Activated CD8-positive, alpha-beta T cell treated with anti-CD3 and anti-CD28 coated beads, Interleukin-2, amount 10 ng/mL, durations not matched to agents 7 days and 5 days (primary cell): ENCODE measurements around the gene SLFN5. TPM values are rescaled to one million over a fixed set of nuclear protein-coding genes. Genes with fewer than 3 reads are reported as not detected.
"Not testable (repeated sequence)": the region's sequence is repeated elsewhere in the genome, so short reads cannot be mapped to it uniquely, and the experiment has no call there.

Experiments
- ATAC-seq: fragments of 150-1000 bp; cut with Tn5 transposase; one replicate; pipeline ENCODE4 v1.10.0; 2021; ENCODE audit warnings: moderate library complexity
- CTCF ChIA-PET: fragments of 350-600 bp; sonication (Branson Sonifier 250); formaldehyde crosslinking; loops from one replicate; lab custom pipeline; 2021; ENCODE audit warnings: antibody characterized with exemption; lab: Charles Lee
- POLR2A ChIA-PET: fragments of 350-600 bp; sonication (Branson Sonifier 250); formaldehyde crosslinking; loops from one replicate; lab custom pipeline; 2021; ENCODE audit warnings: antibody characterized with exemption; lab: Charles Lee
- DNase-seq: peaks from one replicate; pipeline ENCODE4 v3.0.0-alpha.2; 2020
- H3K27ac Mint-ChIP-seq: one replicate; pipeline ENCODE4 v1.8.0; 2021; ENCODE audit warnings: mild to moderate bottlenecking, mixed read lengths
- H3K27me3 Mint-ChIP-seq: one replicate; pipeline ENCODE4 v1.8.0; 2021; ENCODE audit warnings: low read depth, mixed read lengths
- H3K36me3 Mint-ChIP-seq: one replicate; pipeline ENCODE4 v1.8.0; 2021; ENCODE audit warnings: low read depth, mixed read lengths
- H3K4me1 Mint-ChIP-seq: one replicate; pipeline ENCODE4 v1.8.0; 2021; ENCODE audit warnings: low read depth, mixed read lengths
- H3K4me3 Mint-ChIP-seq: one replicate; pipeline ENCODE4 v1.8.0; 2021; ENCODE audit warnings: mild to moderate bottlenecking, mixed read lengths
- H3K9me3 Mint-ChIP-seq: one replicate; pipeline ENCODE4 v1.8.0; 2022; ENCODE audit warnings: mixed read lengths; ENCODE audit not compliant: insufficient read depth
- total RNA-seq, 2 experiments: library from RNA; stranded (reverse); gene quantifications; one replicate each; pipeline ENCODE4 v1.2.3, GENCODE V29; 2021

Gene SLFN5
- total RNA-seq, 2 experiments from 2014 or later, result 209 to 212 TPM

DNA sequence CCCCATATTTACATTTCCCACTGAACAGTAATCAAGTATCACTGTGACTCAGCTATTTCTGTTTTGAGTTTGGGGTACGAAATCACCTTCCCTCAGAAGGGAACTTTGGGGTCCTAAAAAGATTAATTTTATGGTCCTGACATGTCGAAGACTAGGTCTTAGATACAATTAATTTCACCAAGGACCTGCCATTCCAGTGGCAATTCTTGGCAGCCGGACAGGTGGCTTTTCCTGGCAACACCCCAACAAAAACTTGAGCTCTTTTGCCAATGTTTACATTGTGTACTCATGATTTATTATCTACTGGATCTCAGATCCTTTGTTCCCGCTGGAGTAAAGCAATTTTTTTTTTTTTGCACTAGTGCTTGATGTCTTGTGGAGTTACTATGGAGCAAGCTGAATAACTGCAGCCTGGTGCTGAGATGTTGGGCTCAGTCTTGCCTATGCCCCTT, 14.4 kb downstream of the SLFN5 start:
- no peak for ATAC-seq
- no peaks in the 10 kb centered on the region for H3K27me3 Mint-ChIP-seq

DNA sequence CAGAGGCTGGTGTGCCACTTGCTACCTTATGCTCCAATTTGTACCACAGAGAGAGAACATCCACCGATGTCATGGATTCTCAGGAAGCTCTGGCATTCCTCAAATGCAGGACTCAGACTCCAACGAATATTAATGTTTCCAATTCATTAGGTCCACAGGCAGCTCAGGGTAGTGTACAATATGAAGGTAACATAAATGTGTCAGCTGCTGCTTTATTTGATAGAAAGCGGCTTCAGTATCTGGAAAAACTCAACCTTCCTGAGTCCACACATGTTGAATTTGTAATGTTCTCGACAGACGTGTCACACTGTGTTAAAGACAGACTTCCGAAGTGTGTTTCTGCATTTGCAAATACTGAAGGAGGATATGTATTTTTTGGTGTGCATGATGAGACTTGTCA, 16.1 kb downstream of the SLFN5 start:
- Mint-ChIP-seq H3K27me3 (no peaks in the 10 kb centered on the region), H3K4me3 (no peak overlapping the region), H3K4me1 (peaks cover 47% of the 10 kb centered on the region), H3K27ac (no peak overlapping the region), H3K36me3 (peaks cover 74% of the 10 kb centered on the region), H3K9me3 (peaks cover 3% of the 10 kb centered on the region)
- ATAC-seq (no peak), DNase-seq (no peak)
- CTCF ChIA-PET, result no interaction called here
- POLR2A ChIA-PET, result interaction anchor here (3.0 kb wide), 1 partner anchor 16 kb away, joined by 10 read pairs; the partner anchor contains the start of gene SLFN5

More for the DNA sequence above, 14.4 kb downstream of the SLFN5 start:
- ChIA-PET CTCF (interaction anchor here (0.8 to 1.5 kb wide), 5 partner anchors 10 to 276 kb away, joined by 3 to 4 read pairs (median 3); no protein-coding TSS in a partner anchor), POLR2A (interaction anchor here (1.1 to 1.4 kb wide), 3 partner anchors 11 to 86 kb away, joined by 3 to 4 read pairs (median 4); partner anchors contain the start of gene SLFN5)
- Mint-ChIP-seq H3K4me1 (peaks cover 59% of the 10 kb centered on the region), H3K27ac (peak overlapping the region; percentile 67), H3K4me3 (no peak overlapping the region), H3K9me3 (peaks cover 3% of the 10 kb centered on the region), H3K36me3 (peaks cover 73% of the 10 kb centered on the region)
- DNase-seq, result no peak

DNA sequence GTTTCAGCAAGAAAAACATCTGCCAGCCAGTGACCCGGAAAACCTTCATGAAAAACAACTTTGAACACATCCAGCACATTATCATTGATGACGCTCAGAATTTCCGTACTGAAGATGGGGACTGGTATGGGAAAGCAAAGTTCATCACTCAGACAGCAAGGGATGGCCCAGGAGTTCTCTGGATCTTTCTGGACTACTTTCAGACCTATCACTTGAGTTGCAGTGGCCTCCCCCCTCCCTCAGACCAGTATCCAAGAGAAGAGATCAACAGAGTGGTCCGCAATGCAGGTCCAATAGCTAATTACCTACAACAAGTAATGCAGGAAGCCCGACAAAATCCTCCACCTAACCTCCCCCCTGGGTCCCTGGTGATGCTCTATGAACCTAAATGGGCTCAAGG, 22.2 kb downstream of the SLFN5 start:
- Mint-ChIP-seq H3K36me3 (peaks cover 75% of the 10 kb centered on the region), H3K4me1 (peaks cover 44% of the 10 kb centered on the region), H3K27me3 (no peaks in the 10 kb centered on the region), H3K27ac (peak overlapping the region; percentile 41), H3K4me3 (no peak overlapping the region), H3K9me3 (no peaks in the 10 kb centered on the region)
- CTCF ChIA-PET, result interaction anchor here (1.1 kb wide), 1 partner anchor 46 kb away, joined by 3 read pairs; no protein-coding TSS in a partner anchor
- POLR2A ChIA-PET, result no interaction called here
- ATAC-seq (no peak), DNase-seq (no peak)

DNA sequence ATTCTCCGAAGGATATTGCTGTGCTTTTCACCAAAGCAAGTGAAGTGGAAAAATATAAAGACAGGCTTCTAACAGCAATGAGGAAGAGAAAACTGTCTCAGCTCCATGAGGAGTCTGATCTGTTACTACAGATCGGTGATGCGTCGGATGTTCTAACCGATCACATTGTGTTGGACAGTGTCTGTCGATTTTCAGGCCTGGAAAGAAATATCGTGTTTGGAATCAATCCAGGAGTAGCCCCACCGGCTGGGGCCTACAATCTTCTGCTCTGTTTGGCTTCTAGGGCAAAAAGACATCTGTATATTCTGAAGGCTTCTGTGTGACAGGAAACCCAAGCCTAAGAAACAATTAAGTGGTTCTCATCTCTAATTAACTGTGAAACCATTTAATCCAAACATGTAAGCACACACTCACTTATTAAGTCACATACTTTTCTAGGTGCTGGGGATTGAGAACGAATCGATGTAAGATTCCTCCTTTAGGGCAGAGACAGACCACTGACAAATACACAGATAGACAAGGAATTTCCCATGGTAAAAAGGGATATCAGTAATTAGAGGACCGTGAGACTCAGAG, 22.8 kb downstream of the SLFN5 start:
- CTCF ChIA-PET, result interaction anchor here (1.0 kb wide), 1 partner anchor 482 kb away, joined by 3 read pairs; no protein-coding TSS in a partner anchor
- ATAC-seq, result no peak
- Mint-ChIP-seq H3K36me3 (peaks cover 76% of the 10 kb centered on the region), H3K27ac (peak overlapping the region; percentile 64), H3K4me3 (no peak overlapping the region), H3K9me3 (no peaks in the 10 kb centered on the region), H3K27me3 (no peaks in the 10 kb centered on the region), H3K4me1 (peaks cover 43% of the 10 kb centered on the region)
- no peak for DNase-seq
- POLR2A ChIA-PET, result no interaction called here

DNA sequence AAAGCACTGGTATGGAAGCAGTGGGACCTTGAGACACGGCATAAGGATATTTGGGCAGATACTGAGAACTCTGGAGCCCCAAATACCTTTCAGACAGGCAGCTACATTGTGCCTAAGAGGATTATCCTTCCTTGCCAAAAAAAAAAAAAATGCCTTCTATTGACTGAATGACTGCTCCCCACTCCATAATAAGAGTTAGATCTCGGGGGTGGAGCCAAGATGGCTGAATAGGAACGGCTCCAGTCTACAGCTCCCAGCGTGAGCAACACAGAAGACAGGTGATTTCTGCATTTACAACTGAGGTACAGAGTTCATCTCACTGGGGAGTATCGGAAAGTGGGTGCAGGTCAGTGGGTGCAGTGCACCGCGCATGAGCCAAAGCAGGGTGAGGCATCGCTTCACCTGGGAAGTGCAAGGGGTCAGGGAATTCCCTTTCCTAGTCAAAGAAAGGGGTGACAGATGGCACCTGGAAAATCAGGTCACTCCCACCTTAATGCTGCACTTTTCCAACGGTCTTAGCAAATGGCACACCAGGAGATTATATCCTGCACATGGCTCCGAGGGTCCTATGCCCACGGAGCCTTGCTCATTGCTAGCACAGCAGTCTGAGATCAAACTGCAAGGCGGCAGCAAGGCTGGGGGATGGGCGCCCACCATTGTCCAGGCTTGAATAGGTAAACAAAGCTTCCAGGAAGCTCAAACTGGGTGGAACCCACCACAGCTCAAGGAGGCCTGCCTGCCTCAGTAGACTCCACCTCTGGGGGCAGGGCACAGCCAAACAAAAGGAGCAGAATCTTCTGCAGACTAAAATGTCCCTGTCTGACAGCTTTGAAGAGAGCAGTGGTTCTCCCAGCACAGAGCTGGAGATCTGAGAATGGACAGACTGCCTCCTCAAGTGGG, 31.5 kb downstream of the SLFN5 start:
- H3K27ac Mint-ChIP-seq, result peak overlapping the region; percentile 70
- CTCF ChIA-PET, result interaction anchor here (0.6 to 1.7 kb wide), 4 partner anchors 36 to 259 kb away, joined by 3 read pairs; no protein-coding TSS in a partner anchor

DNA sequence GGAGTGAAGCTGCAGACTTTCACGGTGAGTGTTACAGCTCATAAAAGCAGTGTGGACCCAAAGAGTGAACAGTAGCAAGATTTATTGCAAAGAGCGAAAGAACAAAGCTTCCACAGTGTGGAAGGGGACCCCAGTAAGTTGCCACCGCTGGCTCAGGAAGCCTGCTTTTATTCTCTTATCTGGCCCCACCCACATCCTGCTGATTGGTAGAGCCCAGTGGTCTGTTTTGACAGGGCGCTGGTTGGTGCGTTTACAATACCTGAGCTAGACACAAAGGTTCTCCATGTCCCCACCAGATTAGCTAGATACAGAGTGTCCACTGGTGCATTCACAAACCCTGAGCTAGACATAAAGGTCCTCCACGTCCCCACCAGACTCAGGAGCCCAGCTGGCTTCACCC, 35.6 kb downstream of the SLFN5 start:
- H3K27ac Mint-ChIP-seq, H3K4me3 Mint-ChIP-seq, H3K9me3 Mint-ChIP-seq, H3K27me3 Mint-ChIP-seq, ATAC-seq, CTCF ChIA-PET, DNase-seq: not testable (repeated sequence)
- Mint-ChIP-seq H3K36me3 (peaks cover 19% of the 10 kb centered on the region), H3K4me1 (peaks cover 36% of the 10 kb centered on the region)
- POLR2A ChIA-PET, result interaction anchor here (1.1 kb wide), 1 partner anchor 9 kb away, joined by 4 read pairs; no protein-coding TSS in a partner anchor

More for the DNA sequence above, 31.5 kb downstream of the SLFN5 start:
- DNase-seq, result peak; percentile 69
- not testable (repeated sequence) for ATAC-seq, H3K27me3 Mint-ChIP-seq, H3K9me3 Mint-ChIP-seq
- Mint-ChIP-seq H3K4me3 (peak overlapping the region; percentile 57), H3K4me1 (peaks cover 48% of the 10 kb centered on the region), H3K36me3 (peaks cover 47% of the 10 kb centered on the region)
- POLR2A ChIA-PET, result interaction anchor here (0.6 kb wide), 1 partner anchor 32 kb away, joined by 3 read pairs; the partner anchor contains the start of gene SLFN5

DNA sequence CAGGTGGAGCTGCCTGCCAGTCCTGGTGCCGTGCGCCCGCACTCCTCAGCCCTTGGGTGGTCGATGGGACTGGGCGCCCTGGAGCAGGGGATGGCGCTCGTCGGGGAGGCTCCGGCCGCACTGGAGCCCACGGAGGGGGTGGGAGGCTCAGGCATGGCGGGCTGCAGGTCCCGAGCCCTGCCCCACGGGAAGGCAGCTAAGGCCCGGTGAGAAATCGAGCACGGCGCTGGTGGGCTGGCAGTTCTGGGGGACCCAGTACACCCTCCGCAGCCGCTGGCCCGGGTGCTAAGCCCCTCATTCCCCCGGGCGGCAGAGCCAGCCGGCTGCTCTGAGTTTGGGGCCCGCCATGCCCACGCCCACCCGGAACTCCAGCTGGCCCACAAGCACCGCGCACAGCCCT, 36.0 kb downstream of the SLFN5 start:
- DNase-seq, CTCF ChIA-PET, ATAC-seq, H3K9me3 Mint-ChIP-seq, H3K27me3 Mint-ChIP-seq, H3K27ac Mint-ChIP-seq, H3K4me3 Mint-ChIP-seq: not testable (repeated sequence)
- peaks cover 32% of the 10 kb centered on the region for H3K4me1 Mint-ChIP-seq
- peaks cover 17% of the 10 kb centered on the region for H3K36me3 Mint-ChIP-seq
- POLR2A ChIA-PET, result interaction anchor here (1.1 kb wide), 1 partner anchor 9 kb away, joined by 4 read pairs; no protein-coding TSS in a partner anchor

DNA sequence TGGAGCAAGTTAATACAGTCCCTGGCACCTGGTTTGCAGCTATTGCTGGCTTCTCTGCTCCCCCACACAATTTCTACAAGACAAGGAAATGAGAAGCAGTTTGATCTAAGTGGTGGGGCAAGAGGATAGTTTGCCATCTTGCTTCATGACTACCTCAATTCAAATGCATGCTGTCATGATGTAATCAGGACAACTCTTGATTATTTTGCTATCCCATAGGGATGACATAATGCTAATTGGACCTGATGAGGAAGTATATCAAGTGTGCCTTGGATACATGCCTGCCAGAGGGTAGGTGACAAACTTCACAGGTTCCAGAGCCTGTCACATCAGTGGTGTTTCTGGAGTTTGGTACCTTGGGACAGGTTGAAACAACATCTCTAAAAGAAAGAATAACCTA, 40.9 kb downstream of the SLFN5 start:
- H3K36me3 Mint-ChIP-seq, result peaks cover 6% of the 10 kb centered on the region
- no peak overlapping the region for H3K27ac Mint-ChIP-seq
- no peak for ATAC-seq
- no peak overlapping the region for H3K4me3 Mint-ChIP-seq
- H3K27me3 Mint-ChIP-seq, result no peaks in the 10 kb centered on the region
- DNase-seq, result no peak
- ChIA-PET POLR2A (interaction anchor here (0.7 kb wide), 1 partner anchor 350 kb away, joined by 3 read pairs; no protein-coding TSS in a partner anchor), CTCF (no interaction called here)
- H3K9me3 Mint-ChIP-seq, result peaks cover 6% of the 10 kb centered on the region
- peaks cover 27% of the 10 kb centered on the region for H3K4me1 Mint-ChIP-seq

DNA sequence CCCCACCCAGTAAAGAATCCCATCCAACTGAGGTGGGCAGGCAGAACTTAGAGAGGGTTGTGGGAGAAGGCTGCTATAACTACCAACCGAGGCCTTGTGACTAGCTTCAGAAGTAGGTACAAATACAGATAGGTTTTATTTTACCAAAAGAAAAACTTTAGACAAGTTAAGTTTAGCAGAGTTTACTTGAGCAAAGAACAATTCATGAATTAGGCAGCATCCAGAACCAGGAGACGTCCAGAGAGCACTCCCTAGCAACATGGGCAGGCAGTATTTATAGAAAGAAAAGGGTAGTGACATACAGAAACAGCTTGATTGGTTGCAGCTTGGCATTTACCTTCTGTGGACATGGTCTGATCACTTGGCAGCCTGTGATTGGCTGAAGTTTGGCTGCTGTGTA, 42.1 kb downstream of the SLFN5 start:
- ChIA-PET CTCF (interaction anchor here (1.9 kb wide), 1 partner anchor 27 kb away, joined by 9 read pairs; no protein-coding TSS in a partner anchor), POLR2A (interaction anchor here (1.4 kb wide), 1 partner anchor 16 kb away, joined by 4 read pairs; no protein-coding TSS in a partner anchor)
- ATAC-seq (no peak), DNase-seq (no peak)
- H3K27ac Mint-ChIP-seq, result no peak overlapping the region
- peaks cover 38% of the 10 kb centered on the region for H3K4me1 Mint-ChIP-seq
- no peak overlapping the region for H3K4me3 Mint-ChIP-seq
- no peaks in the 10 kb centered on the region for H3K27me3 Mint-ChIP-seq
- H3K36me3 Mint-ChIP-seq, result peaks cover 11% of the 10 kb centered on the region
- peaks cover 14% of the 10 kb centered on the region for H3K9me3 Mint-ChIP-seq

DNA sequence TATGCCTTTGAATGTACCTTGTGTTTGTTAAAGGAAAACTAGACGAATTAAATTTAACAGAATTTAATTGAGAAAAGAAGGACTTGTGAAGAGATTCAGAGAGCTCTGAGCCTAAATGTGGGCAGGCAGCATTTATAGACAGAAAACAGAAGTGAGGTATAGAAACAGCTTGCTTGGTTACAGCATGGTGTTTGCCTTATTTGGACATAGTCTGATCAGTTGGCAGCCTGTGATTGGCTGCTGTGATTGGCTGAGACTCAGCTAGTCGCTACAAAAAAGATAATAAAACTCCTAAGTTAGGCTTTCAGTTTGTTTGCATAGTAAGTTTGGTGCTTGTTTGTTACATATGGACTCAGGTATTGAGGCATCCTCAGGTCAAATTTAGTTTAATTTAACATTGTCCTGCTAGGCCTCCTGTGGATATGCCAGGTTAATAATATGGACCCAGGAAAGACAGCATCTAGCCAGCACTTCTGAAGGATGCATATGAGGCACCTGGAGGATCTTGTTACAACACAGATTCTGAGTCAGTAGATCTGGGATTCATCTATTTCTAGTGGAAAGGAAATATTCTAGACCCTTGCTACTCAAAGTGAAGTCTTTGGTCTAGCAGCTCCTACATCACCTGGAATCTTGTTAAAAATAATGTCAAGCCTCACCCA, 43.4 kb downstream of the SLFN5 start:
- ATAC-seq, result peak; percentile 88
- H3K27me3 Mint-ChIP-seq, result no peaks in the 10 kb centered on the region
- peaks cover 11% of the 10 kb centered on the region for H3K36me3 Mint-ChIP-seq
- CTCF ChIA-PET, result interaction anchor here (0.7 to 0.8 kb wide), 2 partner anchors 145 to 478 kb away, joined by 3 read pairs; no protein-coding TSS in a partner anchor
- POLR2A ChIA-PET, result interaction anchor here (0.5 kb wide), 1 partner anchor 125 kb away, joined by 3 read pairs; no protein-coding TSS in a partner anchor
- peak; percentile 35 for DNase-seq
- H3K9me3 Mint-ChIP-seq, result peaks cover 14% of the 10 kb centered on the region
- peaks cover 41% of the 10 kb centered on the region for H3K4me1 Mint-ChIP-seq
- H3K4me3 Mint-ChIP-seq, result no peak overlapping the region
- H3K27ac Mint-ChIP-seq, result no peak overlapping the region
